HG02642 (cell line): Measurements from ENCODE around the gene DPEP3.

Experiments
- ATAC-seq: cut with Tn5 transposase; IDR thresholded peaks from one replicate; pipeline ENCODE4 v1.9.1; 2021; ENCODE audit warnings: mild to moderate bottlenecking; ENCODE audit not compliant: unreplicated experiment, poor library complexity

The DPEP3 gene

GRCh38 chr16:67934306-67935100 lies 45.8 kb downstream of the DPEP3 start:
- no peak for ATAC-seq

DNA sequence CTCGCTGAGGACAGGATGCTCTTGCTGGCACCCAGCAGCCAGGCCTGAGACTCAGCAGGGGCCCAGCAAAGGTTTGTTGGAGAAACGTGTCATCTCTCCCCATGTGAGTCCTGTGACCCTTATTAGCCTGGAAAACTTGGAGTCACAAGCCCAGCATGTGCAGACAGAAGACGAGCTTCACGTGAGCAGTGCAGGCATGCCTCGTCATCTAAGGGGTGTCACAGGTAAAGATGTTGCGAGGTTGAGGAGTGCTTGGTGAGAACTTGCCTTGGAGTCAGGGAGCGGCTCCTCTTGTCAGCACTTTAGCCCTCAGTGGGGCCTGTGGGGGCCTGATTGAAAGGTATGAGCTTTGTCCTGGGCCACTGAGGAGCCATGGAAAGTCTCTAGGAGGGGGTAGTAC lies 46.5 kb downstream of the DPEP3 start:
- no peak for ATAC-seq

GRCh38 chr16:67932462-67932840 lies 47.8 kb downstream of the DPEP3 start:
- ATAC-seq: no peak

DNA sequence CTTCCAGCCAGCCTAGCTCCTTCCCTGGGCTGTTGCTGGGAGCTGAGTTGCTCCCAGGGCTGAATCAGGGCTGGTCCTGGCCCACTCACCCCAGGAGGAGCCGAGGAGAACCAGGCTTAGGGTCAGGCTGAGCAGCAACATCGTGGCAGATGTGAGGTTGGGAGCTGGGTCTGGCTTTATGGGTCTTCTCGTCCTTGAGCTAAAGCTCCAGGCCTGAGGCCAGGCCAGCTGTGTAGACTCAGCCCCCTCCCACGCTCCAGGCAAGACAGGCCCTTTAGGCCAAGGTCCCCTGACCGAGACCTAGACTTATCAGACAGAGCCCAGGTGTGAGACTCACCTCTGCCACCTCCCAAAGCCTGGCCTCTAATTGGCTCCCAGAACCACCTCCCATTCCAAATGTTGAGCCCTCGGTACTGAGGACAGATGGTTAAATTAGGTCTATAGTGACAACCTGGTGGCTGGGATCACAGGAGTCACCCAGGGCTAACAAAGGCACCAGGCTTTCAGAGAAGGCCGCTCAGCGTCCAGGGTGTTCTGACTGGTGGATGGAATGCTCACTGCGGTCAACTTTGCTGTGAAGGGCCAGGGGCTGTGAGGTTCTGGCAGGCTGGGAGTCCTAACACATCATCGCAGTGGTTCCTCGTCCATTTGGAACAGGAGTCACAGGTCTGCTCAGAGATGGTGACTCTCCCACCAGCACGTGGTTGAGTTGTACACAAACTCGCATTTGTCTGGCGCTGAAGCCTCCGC lies 48.4 kb downstream of the DPEP3 start, which contains the start of gene CTRL:
Gene CTRL, minus strand, starts transcription at position 151 of the 750 bp plus-strand sequence. Its CDS starts 10 bp downstream, at position 141.
- no peak for ATAC-seq

GRCh38 chr16:67930678-67931211 lies 49.6 kb downstream of the DPEP3 start:
- ATAC-seq: no peak

GRCh38 chr16:67930191-67930590 lies 50.1 kb downstream of the DPEP3 start:
- ATAC-seq: no peak

- peak; percentile 53 for ATAC-seq
These were observed 51.5 kb downstream of the DPEP3 start for GRCh38 chr16:67928561-67929364.

GRCh38 chr16:67928147-67928546 lies 52.2 kb downstream of the DPEP3 start:
- ATAC-seq: no peak

DNA sequence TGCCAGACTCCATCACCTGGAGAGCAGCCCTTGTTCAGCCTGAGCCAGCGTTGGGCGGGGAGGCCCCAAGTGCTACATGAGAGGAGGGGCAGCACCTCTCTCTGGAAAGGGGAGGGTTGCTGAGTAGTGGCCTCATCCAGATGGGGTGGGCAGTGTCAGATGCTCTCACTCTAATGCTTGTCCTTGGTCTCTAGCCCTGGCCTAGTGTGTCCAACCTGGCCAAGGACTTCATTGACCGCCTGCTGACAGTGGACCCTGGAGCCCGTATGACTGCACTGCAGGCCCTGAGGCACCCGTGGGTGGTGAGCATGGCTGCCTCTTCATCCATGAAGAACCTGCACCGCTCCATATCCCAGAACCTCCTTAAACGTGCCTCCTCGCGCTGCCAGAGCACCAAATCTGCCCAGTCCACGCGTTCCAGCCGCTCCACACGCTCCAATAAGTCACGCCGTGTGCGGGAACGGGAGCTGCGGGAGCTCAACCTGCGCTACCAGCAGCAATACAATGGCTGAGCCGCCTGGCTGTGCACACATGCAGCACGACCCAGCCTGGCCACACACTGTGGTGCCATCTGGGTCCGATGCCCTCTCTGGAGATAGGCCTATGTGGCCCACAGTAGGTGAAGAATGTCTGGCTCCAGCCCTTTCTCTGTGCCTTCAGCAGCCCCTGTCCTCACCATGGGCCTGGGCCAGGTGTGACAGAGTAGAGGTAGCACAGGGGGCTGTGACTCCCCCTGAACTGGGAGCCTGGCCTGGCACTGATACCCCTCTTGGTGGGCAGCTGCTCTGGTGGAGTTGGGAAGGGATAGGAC lies 53.0 kb downstream of the DPEP3 start:
- ATAC-seq: no peak

DNA sequence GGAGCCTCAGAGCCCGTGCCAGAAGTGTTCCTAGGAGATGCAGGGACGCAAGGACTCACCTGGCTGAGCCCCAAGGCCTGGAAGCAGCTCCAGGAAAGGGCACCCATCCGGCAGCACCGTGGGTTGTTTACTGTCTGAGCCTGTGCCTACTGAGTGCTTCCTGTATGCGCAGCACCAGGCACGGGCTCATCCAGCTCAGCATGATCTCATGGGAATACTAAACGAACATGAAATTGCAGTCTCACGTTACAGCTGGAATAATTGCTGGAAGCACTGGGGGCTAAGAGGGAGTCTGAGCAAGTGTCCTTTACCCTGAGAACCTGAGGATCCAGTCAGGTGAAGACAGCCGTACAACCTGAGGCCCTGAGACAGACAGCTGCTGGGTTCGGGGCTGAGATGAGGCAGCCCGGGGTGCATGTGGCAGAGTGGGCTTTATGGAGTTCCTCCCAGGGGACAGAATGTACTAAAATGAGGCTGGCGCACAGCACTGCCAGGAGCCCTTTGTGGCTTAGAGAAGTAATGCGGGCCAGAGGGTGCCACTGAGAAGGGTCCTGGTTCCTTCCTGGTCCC lies 54.0 kb downstream of the DPEP3 start:
- ATAC-seq: no peak
